ENCODE data around the gene SEMA3C.

Gene SEMA3C

DNA sequence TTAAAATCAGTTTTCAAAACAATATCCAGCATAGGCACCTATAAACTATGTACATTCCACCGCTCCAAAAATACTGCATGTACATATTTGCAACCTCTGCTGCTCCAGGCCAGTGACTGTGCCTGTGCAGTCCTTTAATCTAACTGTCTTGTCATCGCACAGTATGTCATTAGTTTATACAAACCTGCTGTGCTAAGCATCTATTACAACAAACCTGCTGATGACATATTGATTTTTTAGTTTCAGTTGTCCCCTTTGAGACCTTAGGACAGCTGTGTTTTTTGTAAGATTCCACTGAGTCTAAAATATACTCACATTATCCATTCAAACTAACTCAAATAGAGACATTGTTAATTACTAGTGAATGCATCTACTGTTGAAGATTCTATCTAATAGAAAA lies 33.1 kb downstream of the SEMA3C start:
- peak; percentile 84 for DNase-seq (ENCODE audit: low spot score)

DNA sequence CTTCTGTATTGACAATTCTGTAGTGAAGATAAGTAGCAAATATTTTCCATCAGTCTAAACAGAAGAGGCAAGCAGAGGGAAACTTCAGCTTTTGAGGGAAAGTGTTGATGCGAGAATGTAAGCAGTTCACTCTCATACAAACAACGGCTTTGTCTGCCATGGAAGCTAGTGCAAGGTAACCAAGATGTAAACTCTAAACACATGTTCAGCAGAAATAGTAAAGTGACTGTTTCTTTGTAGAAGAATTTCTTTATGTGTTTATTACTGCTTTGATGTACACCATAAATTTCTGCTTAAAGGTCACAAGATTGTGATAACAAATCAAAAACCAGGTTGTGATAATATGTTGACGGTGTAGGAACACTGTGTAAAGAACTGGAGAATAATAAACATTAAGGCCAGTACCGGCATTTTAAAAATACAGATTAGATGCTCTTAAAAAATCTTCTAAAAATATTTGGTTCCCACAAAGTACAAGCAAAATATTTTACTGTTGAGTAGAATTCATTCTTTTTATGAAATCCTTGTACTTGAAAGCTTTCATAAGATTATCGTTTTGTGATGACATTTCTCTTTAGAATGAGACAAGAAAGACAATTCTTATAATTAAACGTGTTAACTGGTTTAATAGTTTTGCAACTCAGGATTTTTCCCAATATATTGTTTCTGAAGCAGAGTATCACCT lies 34.2 kb downstream of the SEMA3C start:
- peak; percentile 78 for DNase-seq (ENCODE audit: low spot score)

DNA sequence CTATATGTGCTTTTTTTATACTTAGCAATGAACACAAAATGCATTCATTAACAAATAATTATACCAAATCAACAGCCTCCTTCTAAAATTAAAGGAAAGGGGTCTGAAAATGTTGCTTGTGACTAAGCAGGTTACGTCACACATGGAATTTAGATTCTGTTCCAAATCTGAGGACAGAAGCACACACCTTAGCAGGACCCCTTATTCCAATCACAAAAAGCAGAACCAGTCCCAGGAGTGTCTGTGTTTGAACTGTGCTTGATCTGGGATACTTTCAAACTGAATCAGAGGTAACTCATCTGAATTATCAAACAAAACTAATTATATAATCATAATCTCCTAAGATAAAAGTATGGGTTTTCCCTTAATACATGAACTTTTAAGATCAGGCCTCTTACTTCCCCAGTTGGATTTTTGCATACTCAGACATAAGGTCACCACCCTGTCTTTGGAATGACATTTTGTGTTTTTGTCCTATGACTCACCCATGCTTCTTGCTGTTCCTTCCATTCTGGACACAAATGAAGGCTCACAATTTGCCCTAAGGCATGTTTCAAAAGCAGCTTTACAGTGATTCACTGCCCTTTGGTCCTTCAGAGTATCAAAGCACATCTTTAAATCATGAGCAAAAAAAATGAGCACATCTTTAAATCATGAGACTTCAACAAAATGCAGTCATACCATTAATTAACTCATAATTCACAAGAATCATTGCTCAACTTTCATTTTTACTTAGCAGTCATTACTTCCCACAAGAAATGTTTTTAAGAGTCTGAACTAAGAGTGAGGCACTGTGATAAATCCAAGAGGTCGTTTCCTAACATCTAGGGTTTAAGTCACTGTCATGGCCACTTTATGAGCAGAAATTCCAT lies 35.5 kb downstream of the SEMA3C start:
- DNase-seq (ENCODE audit: low spot score): peak; percentile 54

DNA sequence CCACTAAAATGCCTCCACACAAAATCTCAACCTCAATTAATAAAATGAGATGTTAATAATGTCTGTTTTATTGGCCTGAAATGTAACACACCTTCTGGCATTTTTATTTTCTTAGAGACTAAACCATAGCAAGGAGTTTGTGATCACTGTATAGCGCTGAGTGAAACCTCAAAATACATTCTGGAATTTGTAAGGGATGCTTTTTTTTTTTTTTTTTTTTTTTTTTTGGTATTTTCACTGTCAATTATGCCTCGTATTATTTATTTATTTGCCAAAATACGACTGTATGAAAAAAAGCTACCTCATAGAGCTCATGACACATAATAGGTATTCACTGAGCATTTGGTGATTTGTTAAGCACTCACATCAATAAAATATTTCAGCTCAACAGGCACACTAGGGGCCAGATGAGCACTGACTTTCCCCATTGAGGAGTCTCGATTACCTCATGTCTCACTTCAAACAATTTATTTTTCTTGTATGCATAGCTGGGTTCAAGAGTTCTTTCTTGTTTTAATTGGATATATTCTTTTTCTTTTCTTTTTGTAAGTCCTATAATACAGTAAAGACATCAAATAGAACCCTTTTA lies 36.5 kb downstream of the SEMA3C start:
- no peak for DNase-seq (ENCODE audit: low spot score)

DNA sequence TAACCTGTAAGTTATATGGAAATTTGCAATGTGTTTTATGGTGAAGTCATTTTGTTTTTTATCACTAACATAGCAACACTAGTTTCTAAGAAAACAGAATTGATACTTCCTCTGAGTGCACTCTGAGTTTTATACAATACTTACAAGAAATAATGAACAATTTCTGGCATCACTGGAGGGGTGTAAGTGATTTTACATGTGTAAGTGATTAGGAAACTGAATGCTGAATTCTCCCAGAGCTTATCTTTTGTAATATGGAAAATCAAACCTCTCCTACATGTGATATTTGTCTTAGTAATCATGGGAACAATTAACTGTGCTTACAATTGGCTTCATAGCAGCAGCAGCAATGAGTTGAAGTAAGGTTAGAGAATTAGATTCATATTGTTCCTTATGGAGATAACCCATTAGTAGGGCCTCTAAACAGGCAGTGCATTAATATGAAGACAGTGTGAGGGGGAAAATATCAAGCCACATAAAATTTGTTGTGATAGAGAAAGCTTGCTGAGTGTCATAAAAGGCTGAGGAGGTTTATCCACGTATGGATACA lies 37.4 kb downstream of the SEMA3C start:
- no peak for DNase-seq (ENCODE audit: low spot score)

DNA sequence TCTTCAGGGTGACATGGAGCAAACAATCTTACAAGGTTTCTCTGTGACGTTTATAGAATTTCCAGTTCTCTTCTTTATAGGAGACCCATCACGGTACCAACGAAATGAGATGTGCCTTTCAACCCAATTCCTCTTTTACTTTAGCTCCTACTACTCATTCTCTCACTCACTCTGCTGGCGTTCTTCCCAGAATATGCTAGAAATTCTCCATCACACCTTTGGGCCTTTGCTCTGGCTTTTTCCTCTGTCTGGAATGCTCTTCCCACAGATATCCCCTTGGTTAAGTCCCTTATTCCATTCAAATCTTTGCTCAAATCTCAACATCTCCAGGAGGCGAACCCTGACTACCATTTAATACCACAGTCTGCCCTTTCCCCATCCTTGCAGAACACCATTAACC lies 39.0 kb downstream of the SEMA3C start:
- no peak for DNase-seq (ENCODE audit: low spot score)

DNA sequence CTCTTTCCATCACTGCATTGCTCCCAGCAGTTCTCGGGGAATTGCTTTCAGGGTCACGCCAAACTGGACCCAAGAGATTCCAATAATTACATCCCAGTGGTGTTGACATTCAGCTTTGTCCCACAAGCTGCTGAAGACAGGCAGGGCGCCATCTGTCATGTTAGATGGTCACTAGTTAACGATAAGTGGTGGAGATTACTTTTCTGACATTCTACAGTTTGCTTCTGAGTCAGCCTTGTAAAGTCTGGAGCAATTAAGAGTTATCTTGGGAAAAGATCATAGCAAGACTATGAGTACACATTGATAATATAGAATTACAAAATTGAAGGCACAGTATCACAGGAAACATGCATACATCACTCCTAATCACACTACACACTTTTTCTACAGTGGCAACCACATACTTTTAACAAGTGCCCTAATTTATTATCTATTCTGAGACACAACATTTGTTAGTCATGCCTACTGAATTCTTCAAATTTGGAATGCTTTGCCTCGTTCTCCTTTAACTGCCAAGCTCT lies 41.9 kb downstream of the SEMA3C start:
- DNase-seq (ENCODE audit: low spot score): no peak

DNA sequence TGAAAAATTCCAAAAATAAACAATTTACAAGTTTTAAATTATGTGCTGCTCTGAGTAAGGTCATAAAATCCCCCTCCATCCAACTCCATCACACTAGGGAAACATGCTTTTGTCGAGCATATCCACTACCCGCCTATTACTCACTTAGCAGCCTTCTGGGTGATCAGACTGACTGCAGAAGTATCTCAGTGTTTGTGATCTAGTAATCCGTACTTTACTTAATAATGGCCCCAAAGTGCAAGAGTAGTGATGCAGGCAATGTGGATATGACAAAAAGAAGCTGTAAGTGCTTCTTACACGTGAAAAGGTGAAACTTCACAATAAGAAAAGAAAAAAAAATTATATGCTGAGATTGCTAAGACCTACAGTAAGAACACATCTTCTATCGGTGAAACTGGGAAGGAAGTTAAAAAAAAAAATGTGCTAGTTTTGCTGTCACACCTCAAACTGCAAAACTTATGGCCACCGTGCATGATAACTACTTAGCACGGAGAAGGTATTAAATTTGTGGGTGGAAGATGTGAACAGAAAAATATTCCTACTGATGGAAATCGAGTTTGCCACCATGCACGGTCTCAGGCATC lies 43.2 kb downstream of the SEMA3C start:
- DNase-seq (ENCODE audit: low spot score): no peak

DNA sequence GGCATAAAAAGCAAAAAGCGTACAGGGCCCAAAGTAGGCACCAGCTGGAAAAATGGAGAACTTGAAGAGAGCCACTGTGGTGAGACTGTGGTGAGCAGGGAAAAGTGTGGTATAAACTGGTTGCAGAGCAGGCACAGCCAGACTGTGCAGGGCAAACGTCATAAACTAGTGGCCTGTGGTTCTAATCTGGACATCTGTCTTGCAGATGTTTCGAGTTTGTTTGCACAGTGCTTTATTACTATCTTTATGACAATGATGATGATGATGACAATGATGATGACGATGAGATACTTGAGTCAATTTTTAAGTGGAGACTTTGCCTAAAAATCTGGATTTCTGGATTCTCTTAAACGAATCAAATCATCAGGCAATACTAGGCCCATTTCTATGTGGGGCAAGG lies 45.7 kb downstream of the SEMA3C start:
- DNase-seq (ENCODE audit: low spot score): no peak

DNA sequence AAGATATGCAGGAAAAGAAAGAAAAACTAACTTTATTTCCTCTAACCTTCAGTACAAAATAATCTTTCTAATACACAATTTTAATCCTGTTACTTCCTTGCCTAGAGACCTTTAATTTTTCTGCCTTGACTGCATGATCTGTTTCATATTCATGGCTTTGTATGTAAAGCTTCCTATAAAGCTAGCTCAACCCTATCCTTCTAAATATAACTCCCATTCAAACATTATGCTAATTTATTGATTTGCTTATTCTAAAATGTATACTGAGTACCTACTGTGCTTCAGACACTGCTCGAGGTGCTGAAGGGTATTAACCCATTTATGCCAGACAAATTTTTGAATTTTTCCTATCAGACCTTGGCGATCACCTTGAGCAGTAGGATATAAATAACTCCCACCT lies 47.6 kb downstream of the SEMA3C start:
- no peak for DNase-seq (ENCODE audit: low spot score)

DNA sequence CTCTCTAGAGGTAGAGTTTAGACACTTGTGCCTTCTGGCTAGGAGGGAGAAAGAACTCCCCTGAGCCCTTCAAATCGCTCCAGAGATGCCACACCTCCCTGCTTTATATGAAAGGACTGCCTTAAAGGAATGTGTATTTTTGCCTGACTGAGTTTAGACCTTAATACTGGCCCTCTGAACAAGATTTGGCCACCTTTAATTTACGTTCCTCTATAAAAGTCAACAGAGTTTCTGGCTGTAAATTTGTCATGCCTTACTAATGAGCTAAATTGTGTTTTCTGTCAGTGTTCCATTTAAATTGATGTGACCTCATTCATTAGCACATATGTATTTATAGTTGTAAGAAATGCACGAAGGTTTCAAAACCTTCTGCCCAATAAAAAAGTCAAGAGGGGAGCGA lies 48.0 kb downstream of the SEMA3C start:
- no peak for DNase-seq (ENCODE audit: low spot score)

DNA sequence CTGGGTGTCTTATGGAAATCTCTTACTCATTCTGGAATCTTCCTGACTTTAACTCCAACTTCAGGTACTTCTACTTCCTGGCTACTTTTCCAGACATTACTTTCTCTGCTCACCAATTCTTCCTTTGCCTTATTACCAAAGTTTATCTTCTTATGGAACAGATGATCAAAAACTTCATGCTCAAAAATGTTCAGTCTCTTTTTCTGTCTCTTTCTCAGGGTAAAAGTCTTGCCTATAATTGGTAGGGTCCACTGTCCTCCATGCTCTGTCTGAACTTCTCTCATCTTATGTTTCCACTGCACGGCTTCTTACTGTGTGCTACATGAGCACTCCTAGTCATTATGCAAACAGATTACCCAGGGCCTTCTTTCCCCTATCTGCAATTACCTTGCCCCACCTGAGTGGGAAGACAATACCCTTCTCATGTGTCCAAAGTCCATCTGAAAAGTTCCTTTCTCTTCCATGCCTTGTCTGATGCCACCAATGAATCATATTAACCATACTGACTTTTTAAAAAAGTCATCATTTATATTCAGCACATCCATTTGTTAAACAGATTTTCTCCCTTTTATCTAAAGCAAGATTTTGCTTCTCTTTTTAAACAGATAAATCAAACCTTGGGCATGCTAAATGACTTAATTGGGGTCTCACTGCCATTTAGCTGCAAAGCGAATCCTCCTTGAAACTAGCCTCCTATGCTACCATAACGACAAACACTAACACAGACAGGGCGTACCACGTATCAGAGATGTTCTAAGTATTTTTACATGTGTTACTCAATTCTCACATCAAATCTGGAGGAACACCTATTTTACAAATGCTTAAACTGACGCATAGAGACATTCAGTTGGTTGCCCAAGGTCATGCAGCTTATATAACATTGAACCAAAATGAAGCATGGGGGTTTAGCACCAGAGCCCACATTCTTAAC lies 48.8 kb downstream of the SEMA3C start:
- no peak for DNase-seq (ENCODE audit: low spot score)

DNA sequence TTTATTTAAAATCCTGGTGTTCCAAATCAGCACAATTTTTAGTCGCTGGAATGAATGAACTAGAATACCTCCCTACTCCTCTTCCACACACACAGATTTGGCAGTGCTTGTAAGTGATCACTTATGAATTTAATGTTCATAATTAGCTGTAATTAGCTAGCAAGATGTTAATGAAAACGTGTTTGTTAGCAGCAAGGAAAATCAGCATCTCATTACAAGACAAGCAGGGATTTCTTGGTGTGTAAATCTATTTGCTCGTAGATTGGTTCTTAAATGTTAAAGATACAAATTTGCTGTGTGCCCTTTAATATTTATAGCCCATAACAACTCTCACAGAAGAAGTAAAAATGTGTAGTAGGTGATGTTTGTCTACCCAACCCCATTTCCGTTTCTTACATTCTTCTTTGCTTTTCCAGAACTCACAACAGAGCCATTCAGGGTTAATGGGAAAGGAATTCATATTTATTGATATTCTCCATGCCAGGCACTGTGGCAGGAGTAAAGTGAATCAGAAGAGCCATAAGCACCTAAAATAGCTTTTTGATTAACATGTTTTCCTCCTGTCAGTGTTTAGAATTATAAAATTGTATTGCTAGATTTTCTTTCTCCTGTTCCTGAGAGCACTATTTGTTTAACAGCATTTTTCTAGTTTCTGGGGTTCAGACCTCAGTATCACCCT lies 49.6 kb downstream of the SEMA3C start:
- no peak for DNase-seq (ENCODE audit: low spot score)

DNA sequence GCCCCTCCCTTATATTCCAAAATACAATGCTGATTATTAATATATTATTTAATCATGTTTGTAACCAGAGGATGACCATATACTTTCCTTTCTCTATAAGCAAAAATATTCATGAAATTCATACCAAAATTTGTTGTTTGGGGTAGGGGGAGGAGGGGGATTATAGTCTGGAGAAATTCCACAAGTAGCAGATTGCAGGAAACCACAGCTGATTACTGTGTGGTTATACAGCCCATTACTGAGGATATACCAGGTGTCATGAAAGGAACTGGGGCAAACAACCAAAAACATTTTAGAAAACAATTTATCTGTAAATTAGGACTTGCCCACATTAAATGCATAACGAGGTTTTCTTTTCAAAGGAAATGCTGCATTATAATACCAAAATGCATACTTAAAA lies 50.3 kb downstream of the SEMA3C start:
- DNase-seq (ENCODE audit: low spot score): no peak

DNA sequence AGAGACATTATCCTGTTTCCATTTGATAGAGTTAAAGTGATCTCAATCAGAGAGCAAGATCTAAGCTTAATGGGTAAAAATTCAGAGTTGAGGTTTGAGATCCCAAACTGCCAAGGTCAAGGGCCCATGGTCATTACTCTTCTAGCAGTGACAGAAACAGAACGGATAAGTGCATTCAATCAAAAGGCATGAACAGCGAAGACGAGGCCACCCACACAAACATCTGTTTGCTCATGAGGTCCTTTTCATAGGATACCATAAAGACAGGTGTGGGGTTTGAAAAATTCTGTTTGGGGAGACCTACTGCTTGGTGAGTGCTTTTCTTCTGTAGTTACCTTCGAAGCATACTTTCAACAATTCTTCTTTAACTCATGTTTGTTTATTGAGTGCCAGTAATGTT lies 58.3 kb downstream of the SEMA3C start:
- DNase-seq (ENCODE audit: low spot score): no peak

DNA sequence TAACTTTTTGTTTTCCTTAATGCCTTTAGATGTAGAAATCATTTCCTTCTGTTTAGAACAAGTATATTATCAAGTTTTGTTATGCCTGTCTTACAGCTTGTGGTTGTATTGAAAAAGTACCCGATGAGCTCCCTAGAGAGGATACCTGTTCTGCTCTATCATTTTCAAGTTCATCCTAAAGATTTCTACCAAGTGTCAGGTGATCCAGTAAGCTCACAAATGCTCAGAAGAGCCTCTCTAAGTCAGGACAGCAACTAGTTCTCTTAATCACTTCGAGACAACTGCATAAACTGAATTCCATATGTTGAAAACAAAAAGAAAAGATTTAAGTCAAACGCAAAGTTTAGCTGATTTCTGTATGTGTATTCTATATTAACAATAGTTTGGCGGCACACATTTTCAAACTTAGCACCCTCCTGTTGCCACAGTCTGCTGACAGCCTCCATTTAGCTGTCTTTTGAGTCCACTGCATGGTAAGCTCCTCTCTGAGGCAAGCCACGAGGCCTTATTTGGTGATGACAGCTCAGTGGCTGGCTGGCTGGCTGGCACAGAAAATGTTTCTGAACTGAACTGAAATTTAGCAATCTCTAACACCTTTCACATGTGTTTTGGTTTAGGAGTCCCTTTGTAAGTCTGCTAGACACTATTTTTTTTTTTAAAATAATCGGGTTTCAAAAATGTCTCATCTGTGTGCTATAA lies 59.4 kb downstream of the SEMA3C start:
- DNase-seq (ENCODE audit: low spot score): no peak

DNA sequence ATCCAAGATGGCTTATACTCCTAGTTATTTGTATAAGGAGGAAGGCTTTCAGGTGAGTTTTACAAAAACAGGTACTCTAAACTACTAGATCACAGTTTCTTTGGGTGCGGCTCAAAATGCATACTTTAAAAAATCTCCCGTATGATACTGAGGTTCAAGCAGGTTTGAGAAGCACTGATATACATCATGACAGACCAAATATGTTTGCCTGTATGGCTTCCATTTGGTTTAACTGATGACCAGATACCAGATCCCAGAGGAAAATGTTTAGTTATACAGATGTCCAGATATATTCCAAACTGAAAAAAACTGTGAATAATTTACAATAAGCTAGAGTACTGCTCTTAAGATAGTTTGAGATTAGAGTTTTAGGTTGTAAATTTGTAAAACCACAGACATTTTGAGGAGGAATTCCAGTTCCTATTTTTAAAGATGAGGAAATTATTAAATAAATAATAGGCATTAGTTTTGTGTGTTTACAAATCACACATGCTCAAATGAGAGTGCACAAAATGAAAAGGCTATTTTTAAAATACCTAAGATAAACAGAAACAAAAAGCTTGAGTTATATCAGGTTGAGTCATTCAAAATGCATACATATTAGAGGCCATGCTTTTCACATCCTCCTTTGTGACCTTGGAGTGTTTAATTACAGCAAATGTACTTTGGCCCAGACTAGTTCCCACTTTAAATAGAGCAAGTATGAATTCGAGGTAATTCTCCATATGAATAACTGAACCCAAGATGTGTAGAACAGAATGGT lies 60.5 kb downstream of the SEMA3C start:
- DNase-seq (ENCODE audit: low spot score): no peak

DNA sequence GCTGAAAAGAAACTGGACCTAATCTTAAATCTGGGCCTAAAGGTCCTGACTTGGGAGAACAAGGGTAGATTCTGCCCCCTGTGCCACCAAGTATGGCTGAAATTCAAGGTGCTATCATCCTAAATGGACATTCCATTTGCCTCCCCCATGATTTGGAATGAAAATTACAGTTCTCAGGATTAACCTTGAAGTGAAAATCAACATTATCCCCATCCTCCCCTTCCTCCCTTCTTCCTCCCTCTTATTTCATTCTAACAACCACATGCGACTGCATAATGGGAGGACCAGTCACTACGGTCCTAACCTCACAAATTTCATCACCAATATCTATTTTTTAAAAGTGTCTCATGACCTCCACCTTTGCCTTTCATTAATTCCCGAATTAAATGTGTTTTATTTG lies 62.1 kb downstream of the SEMA3C start:
- DNase-seq (ENCODE audit: low spot score): no peak

DNA sequence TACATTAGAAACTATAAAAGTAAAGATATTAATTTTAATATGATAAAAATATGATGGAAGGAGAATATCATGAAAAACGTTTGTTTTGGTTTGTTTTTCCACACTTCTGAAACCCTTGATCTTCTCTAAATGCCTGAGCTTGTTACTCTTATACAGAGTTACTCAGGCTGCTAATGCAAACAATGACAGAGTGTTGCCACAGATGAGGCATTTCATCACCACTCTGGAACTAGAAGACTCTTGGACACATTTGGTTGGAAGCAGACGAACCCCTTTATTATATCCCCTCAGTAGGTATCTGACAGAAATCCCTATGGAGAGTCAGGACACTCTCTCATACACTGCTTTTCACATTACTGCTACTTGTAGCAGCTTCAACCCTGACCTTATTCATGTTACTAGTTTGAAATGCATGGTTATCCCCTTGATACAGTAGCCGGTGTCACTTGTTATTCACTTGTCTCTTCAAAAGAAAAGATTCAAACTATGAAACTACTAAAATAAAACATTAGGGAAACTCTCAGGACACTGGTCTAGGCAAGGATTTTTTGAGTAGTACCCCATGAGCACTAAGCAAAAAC lies 66.9 kb downstream of the SEMA3C start:
- DNase-seq (ENCODE audit: low spot score): peak; percentile 54
